HG02610 (cell line): Measurements from ENCODE around the gene GALNS.

Experiments used
- ATAC-seq: cut with Tn5 transposase; IDR thresholded peaks from one replicate; pipeline ENCODE4 v1.9.1; 2021; ENCODE audit warnings: mild to moderate bottlenecking, moderate library complexity; ENCODE audit not compliant: unreplicated experiment

GALNS gene

DNA sequence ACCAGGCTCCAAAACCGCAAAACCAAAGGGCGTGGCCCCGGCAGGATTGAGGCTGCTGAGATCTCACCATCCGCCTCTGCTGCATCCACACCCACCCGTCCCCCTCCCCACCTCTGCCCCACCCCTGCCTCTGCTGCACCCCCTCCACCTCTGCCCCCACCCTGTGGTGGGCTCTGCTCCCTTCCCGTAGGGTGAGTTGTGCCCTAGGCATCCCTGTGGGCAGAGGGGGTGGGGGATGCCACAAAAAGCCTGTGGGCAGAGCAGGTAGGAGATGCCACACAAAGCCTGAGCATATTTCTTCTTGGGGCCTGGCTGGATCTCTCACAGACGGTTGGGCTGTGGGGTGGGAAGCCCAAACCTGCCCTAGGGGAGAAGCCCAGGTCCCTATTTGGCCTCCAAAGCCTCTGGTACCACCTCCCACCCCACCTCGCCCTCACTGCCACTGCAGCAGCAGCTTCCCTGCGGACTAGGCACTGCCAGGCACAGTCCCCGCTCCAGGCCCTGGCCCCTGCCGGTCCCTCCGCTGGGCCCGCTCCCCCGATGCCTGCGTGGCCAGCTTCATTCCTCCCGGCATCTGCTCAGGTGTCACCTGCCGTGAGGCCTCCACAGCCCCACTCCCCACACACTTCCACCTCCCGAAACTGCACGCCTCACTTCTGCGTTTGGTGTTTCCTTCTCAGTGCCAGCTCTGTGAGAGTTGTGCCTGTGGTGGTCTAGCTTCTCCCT is 21.0 kb upstream of the GALNS start:
- ATAC-seq: no peak

DNA sequence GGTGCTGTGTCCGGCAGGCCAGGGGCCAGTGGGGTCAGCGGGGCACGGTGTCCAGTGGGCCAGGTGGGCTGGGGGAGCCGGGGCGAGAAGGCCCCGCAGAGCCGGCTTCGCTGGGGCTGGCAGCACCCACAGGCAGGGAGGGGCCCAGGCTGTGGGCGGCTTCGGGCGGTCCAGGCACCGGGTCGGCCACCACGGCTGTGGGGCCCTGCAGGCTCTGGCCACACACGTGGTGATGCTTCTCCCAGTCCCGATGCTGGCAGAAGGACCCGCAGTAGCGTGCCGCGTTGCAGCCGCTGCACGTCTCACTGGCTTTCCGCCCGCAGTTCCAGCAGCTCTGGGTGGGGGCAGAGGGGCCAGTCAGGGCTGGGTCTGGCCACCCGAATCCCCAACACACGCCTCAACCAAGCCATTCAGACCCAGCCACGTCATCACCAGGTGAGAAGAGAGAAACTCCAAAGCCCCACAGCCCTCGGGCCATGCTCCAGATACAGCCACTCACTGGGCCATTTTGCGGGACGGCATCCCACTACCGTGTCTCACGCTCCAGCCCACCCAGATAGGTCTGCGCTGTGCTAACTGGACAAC is 20.3 kb upstream of the GALNS start:
- no peak for ATAC-seq

DNA sequence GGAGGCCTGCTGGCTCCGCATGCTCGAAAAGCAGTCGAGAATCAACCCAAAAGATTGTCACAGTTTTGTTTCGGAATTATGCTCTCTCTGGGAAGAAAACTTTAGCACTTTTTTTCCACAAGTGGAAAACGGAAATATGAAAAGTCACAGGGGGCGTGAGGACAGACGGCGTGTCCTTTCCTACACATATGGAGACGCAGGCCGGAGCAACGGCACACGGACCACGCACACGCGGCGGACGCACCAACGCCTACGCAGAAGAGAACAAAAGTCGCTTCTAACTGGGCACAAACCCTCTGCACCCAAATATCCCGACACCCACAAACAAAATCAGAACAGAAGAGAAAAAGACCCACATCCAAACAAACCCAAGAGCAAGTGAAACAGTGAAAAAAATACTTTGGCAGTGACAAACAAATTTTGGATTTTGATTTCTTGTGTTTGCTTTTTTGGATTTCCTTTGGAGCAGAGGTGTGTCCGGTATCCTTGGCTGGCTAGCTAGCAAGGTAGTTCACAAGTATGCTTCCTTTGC is 19.0 kb upstream of the GALNS start:
- ATAC-seq: no peak

DNA sequence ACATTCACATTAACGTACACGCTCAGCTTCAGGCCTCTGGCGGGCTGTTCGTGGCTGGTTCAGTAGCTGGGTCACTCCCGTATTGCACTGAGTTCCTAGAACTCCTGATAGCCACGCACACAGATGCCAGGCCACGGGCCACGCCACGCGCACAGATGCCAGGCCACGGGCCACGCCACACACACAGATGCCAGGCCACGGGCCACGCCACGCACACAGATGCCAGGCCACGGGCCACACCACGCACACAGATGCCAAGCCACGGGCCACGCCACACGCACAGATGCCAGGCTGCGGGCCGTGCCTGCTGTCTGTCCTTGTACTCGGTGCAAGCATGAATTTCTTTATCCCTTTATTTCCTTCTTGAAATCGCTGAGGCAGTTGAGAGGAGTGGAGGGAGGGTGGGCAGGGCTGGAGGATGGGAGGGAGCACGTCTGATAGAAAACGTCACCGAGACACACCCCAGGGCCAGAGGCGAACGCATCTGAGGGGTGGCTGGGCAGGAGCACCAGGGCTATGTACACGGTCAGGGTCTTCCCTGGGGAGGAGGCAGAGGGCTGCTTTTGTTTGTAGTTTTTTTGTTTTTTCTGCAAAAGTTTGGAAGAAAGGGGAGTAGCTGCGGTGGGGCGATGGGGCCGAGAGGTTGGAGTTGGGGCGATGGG is 18.3 kb upstream of the GALNS start:
- ATAC-seq: no peak

DNA sequence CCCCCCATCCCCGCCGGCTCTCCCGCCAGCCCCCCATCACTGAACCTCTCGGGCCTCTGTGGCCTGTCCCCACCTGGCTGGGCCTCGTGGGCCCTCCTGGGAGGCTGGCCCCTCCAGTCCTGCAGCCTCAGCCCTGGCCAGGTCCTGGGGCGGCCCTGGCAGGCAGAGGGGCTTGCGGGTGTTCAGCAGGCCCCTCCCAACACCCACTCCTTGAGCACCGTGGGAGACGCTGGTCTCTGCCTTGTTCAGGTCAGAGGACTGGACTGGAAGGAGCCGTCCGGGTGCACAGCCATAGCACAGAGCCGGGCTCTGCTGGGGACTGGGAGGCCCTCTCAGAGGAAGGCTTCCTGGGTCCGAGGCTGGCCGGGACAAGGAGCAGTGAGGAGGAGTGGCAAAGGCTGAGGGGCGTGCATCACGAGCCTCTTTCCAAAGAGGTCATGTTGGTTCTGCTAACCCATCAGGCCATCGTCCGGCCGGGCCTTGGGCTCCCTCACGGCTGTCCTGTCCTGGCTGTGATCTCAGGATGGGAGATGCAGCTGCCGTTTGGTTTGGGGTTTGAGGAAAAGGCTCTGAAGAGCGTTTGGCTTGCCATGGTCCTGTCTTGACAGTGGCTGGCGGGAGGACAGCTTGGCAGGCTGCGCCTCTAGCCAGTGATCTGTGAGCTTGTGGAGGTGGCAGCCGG is 16.0 kb upstream of the GALNS start:
- ATAC-seq: no peak

DNA sequence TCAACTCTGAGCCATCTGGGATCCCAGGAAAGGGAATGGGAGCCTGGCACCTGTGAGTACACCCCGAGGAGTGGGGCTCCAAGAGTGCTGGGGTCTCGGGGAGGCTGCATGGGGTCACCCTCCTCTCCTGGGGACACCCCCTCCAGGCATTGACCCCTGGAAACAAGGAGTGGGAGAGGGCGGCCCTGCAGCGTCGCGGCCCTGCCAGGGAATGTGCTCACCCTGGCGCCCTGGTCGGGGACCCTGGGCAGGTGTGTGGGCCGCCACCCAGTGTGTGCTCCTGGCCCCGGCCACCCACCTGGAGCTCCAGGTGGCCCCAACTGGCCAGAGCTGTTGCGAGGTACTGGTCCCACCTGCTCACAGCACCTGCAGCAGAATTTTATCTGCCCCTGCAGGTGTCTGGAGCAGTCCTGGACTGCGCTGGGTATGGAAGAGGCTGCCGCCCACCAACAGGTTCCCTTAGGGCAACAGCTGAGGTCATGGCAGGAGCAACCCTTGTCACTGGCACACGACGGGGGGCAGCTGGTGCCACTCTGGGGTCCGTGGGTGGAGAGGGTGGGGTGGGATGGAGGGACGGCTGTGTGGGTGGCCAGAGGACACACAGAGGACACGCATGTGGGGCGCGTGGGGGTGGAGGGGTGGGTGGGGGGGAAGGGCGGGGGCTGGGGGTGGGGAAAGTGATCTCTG is 15.1 kb upstream of the GALNS start:
- ATAC-seq: no peak

DNA sequence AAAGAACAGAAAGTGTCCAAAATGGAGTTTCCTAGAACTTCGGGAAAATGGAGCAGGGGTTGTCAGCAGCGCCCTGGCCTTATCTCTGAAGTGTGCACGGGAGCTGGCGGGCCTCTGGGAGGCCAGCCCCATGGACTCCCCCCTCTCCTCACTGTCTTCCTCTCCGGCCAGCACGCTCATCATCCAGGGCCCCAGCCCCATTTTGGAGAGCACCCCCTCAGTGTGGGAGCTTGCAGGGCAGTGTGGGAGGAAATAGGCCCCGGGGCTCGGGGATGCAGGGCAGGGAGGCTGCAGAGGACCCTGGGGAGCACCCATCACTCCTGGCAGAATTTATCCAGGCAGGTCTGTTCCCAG is 14.6 kb upstream of the GALNS start:
- ATAC-seq: no peak

DNA sequence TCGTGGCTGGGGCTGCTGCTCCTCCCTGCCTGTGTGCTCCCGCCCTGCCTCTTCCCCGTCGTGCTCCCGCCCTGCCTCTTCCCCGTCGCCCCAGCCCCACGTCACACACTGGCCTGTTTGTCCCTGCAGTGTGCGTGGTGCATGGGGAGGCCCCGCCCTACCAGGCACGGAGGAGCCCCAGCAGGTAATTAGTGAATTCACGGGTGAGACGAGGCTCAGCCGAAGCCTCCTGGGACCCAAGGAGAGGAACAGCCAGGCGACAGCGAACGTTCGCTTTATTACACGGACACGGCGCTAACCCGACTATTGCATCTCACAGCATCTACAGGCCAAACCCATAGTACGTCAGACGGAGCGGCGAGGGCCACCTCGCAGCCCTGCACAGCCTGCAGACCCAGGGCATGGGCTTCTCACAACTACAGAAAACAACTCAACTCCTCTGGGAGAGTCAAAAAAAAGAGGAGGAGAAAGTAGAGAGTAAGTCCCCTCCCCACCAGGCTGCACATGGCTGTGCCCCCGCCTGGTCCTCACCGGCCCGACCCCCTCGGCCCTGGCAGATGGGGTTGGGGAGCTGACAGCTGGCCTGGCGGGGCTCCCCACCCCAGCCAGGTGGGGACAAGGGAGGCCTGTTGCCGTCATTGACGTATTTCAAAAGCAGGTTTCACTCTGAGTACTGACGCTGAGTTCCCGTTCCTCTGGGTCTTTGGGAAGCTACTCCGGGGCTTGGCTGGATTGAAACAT is 14.0 kb upstream of the GALNS start:
- no peak for ATAC-seq

DNA sequence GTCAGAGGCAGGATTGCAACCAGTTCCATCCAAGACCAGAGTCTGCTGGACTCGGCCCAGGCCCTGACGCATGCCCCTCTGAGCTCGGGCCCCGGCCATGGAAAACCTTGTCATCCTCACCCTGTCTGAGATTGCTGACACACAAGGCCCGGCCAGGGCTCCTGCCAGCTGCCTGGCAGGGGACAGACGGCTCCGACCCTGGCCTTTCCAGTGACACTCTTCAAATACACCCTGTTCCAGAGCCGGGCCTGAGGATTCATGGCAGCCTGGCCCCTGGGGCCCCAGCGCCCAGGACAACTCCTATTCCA is 12.9 kb upstream of the GALNS start:
- no peak for ATAC-seq

DNA sequence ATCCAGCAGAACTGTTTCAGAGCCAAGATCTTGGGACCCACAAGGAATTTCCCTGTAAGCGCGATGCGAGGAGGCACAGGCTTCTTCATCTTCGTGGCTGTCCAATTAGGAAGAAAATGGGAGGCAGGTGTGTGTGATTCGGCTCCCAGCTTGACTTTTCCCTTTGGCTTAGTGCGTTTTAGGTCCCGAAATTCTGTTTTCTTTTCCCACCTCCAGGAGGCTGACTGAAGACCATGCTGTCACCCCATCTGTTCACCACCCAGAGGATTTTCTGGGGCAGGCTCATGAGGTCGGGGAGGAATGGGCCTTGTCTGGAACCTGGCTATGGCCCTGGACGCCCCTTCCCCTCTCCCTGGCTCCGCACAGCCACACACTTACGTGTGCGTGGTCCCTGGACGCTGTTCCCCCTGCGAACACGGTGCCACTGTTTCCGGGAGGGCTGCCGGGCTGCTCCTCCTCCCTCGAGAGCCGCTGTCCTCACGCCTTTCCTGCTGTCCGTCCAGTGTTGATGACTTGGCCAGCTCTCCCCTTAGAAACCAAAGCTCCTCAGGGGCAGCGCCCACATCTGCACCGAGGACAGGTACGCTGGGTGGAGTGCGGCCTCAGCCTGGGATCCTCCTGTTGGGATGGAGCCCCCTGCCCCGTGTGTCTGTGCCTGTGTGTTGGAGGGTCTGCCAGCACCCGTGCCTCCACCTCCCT is 12.4 kb upstream of the GALNS start:
- ATAC-seq: no peak

DNA sequence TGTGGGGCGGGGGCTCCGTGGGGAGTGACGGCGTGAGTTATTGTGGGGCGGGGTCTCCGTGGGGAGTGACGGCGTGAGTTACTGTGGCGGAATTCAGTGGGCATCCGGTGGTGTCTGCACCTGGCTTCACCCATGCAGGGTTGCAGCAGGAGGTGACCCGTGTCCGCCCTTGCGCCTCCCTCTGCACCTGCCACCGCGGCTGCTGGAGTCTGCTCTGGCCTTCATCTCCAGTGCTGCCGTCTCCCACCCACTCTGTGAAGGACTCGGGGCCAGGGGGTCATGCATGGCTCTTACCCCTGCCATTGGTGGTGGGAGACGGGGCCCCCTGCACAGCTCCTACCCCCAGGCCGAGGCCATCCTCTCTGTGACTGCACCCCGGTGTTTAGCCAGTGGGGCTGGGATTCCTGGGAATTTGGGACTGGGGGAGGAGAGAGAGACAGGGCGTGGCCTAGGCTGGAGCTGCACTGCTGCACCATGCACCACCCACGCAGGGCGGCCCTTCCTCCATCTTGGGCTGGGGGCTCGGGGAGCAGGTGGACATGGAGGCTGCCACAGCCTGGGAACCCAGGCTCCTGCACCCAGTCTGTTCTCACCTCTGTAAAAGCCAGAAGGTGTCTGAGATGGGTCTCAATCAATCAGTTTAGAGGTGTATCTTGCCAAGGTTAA is 11.0 kb upstream of the GALNS start:
- ATAC-seq: no peak

DNA sequence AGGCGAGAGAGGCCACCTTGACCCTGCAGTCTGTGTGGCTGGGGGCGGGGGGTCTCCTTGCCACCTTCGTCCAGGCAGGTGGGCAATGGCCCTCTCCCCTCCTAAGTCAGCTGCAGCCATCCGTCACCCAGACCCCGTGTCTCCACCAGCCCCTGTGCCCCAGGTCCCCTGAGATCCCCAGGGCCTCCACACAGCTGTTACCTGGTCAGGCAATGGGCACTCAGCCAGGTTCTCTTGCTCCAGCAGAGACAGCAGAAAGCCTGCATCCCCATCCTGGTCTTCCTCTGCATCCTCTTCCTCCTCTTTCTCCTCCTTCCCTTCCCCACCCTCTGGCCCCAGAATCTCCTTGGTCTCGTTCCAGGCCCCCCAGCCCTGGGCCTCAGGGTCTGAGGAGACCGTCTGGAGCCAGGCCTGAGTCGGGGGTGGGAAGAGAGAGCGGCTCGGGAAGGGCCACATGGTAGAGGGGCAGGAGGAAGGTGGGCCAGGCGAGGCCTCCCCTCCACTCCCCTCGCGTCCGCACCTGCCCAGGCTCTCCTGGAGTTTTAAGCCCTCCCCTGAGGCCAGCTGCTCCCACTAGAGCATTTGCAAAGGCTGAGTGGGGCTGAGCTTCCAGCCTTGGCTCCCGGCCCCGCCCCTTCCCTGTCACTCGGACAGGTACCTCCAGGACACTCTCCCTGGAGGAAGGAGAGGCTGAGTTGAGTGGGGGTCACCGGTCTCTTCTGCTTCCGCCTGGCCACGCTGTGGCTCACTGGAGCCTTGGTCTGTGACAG is 9.6 kb upstream of the GALNS start, which contains the start of gene PABPN1L:
Gene PABPN1L (minus strand): TSS at position 510 of the 770 bp plus-strand sequence. CDS start 54 bp downstream, at position 456.
- ATAC-seq: no peak

DNA sequence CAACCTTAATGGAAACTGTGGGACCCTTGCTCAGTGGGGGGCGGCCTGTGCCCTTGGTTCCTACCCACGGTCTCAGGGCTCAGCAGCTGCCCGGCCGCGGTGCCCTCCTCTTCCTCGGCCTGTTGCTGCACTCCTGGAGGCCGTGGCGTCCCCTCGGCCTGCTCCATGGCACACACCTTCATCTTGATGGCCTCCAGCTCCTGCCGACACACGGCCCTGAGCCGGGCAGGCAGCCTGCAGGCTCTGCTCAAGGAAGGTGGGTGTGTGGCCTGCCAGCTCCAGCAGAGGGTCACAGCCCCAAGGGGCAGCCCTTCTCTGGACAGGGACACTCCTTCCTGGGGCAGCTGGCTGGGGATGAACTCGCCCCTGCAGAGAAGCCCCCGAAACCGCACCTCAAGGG is 9.0 kb upstream of the GALNS start:
- ATAC-seq: no peak

DNA sequence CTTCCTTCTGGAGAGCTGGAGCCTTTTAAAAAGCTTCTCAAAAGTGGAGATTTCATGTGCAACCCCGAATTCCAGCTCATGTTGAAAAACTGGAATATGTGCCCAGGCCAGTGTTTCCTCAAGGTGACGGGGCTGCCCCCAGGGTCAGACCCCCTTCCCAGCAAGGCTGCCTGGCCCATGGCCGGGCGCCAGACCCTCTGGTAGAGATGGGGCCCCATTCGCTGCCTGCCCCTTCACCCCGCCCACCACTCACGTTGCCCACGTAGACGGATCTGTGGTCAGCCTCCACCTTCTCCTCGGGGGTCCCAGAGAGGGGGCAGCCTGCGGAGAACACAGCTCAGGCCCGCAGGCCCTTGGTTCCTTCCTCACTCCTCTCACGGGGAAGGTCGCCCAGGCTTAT is 8.6 kb upstream of the GALNS start:
- ATAC-seq: no peak

DNA sequence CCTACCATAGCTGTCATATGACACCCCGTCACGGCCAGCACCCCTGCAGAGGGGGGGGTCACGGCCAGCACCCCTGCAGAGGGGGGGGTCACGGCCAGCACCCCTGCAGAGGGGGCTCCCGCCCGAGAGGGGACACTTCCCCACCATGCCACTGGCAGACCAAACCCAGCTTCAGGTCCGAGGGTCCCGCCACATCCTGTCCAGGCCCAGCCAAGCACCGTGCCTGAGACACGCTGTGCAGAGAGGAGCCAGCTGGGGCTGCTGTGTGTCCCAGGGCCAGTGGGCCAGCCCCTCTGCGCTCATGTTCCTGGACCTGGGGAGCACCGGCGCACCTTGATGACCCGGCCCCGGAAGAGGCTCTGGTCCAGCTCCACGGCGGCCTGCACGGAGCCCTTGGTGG is 7.8 kb upstream of the GALNS start:
- no peak for ATAC-seq

DNA sequence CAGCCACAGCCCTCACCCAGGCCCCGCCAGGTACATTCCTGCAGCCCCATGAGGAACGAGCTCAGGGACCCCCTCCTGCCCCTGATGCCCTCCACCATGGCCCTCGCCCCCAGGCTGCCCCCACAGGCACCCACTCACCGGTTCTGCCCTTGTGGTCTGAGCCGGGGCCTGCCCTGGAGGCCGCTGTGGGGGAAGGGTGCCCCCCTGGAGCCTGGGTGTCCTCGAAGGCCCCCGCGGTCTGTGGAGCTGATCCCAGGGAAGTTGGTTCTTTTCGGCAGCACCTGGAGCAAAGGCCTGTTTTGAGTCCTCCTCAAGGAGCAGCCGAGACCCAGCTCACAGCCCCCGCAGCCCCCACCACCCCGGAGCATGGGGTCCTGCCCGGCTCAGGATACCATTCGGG is 7.4 kb upstream of the GALNS start:
- ATAC-seq: no peak

DNA sequence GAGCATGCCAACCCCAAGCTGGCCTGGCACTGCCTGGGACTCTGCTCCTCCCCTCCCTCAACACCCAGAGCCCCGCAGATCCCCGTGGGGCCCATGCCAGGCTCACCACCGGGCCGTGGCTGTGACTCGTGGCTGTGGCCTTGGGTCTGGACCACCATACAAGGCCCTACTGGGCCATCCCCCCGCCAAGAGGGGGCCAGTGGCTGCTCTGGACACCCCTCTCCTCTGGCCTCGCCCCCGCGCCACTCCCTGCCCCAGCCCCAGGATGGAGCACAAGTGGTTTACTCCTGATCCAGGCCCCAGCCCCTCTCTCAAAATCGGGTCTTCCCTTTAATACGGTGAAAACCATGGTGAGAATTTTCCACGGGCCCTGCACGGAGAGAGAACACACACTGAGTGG is 6.7 kb upstream of the GALNS start:
- no peak for ATAC-seq

DNA sequence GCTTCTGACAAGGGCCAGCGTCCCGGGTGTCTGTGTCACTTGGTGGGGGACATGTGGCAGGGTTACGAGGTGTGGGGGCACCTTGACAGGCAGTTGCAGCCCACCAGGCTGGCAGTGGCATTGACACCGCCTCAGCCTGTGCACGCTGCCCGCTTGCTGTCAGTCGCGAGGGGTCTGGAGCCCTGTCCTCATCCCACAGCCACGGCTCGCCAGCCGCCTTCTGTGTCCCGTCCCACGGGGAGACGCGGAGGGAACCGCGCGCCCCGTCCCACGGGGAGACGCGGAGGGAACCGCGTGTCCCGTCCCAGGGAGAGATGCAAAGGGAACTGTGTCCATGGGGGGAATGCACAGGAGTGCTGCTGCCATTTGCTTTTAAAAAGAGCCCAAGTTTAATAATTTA is 6.2 kb upstream of the GALNS start:
- no peak for ATAC-seq

DNA sequence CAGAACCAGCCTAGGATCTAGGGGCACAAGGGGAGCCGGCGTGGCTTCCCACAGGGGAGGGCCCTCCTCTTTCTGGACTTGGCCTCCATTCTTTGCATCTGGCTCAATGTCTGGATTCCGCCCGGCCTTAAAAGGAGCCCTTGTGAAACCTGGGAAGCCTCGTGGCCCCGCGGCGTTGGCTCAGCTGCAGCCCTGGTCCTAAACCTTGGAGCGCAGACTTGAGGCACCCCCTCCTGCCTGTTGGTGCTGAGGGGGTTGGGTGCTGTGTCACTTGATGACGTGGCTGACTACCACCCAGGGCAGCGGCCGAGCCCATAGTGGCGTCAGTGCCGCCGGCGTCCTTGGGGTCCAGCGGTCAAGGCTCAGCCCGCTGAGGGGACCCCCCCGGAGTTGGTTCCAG is 4.6 kb upstream of the GALNS start:
- ATAC-seq: no peak
